HG02571 (cell line): Measurements from ENCODE around the gene CDH13.

ENCODE experiments used
- ATAC-seq: cut with Tn5 transposase; IDR thresholded peaks from one replicate; pipeline ENCODE4 v1.9.1; 2021; ENCODE audit warnings: mild to moderate bottlenecking, moderate library complexity; ENCODE audit not compliant: unreplicated experiment

The CDH13 gene

GRCh38 chr16:83682868-83683235 is 1056.1 kb downstream of the CDH13 start:
- no peak for ATAC-seq

- no peak for ATAC-seq
These were observed 1058.9 kb downstream of the CDH13 start for GRCh38 chr16:83685615-83686165.

GRCh38 chr16:83686726-83687125 is 1060.0 kb downstream of the CDH13 start:
- ATAC-seq = no peak

GRCh38 chr16:83689385-83689831 is 1062.6 kb downstream of the CDH13 start:
- ATAC-seq = no peak

- no peak for ATAC-seq
These were observed 1065.5 kb downstream of the CDH13 start for GRCh38 chr16:83692224-83692623.

- ATAC-seq = no peak
These were observed 1072.2 kb downstream of the CDH13 start for GRCh38 chr16:83698964-83699363.

GRCh38 chr16:83699817-83700216 is 1073.0 kb downstream of the CDH13 start:
- ATAC-seq = no peak

GRCh38 chr16:83700918-83701317 is 1074.1 kb downstream of the CDH13 start:
- ATAC-seq = no peak

- no peak for ATAC-seq
These were observed 1074.7 kb downstream of the CDH13 start for GRCh38 chr16:83701494-83701893.

GRCh38 chr16:83704656-83705055 is 1077.9 kb downstream of the CDH13 start:
- ATAC-seq = no peak

GRCh38 chr16:83705856-83706255 is 1079.1 kb downstream of the CDH13 start:
- no peak for ATAC-seq

- no peak for ATAC-seq
These were observed 1079.6 kb downstream of the CDH13 start for GRCh38 chr16:83706394-83706793.

- no peak for ATAC-seq
These were observed 1084.3 kb downstream of the CDH13 start for GRCh38 chr16:83711069-83711468.

GRCh38 chr16:83713597-83713996 is 1086.8 kb downstream of the CDH13 start:
- ATAC-seq = no peak

GRCh38 chr16:83714286-83714685 is 1087.5 kb downstream of the CDH13 start:
- no peak for ATAC-seq

GRCh38 chr16:83715217-83715920 is 1088.6 kb downstream of the CDH13 start:
- no peak for ATAC-seq

- ATAC-seq = no peak
These were observed 1090.5 kb downstream of the CDH13 start for GRCh38 chr16:83717308-83717707.

- no peak for ATAC-seq
These were observed 1091.0 kb downstream of the CDH13 start for GRCh38 chr16:83717814-83718213.

GRCh38 chr16:83720213-83720612 is 1093.4 kb downstream of the CDH13 start:
- ATAC-seq = no peak

- no peak for ATAC-seq
These were observed 1094.2 kb downstream of the CDH13 start for GRCh38 chr16:83720981-83721380.

- no peak for ATAC-seq
These were observed 1094.9 kb downstream of the CDH13 start for GRCh38 chr16:83721676-83722075.

GRCh38 chr16:83722456-83723183 is 1095.9 kb downstream of the CDH13 start:
- ATAC-seq = no peak
